Heart right ventricle (tissue), 16 donors: Measurements from ENCODE around the gene BCL2L1. TPM values are rescaled to one million over a fixed set of nuclear protein-coding genes. Genes with fewer than 3 reads are reported as not detected.

Experiments used
- ATAC-seq, 8 donors: fragments of 200-7000 bp; cut with Tn5 transposase; one replicate each; pipeline ENCODE4 v1.9.1; 2020; ENCODE audit warnings: mild to moderate bottlenecking in 8 of 8, moderate library complexity in 8 of 8, moderate number of reproducible peaks in 1 of 8
- DNase-seq, 2 donors: peaks; one replicate each; pipeline ENCODE4 v3.0.0-alpha.2; 2020
- H3K27ac ChIP-seq, 10 donors: fragments of 200-600 bp; sonication (generic) in 2 of 10; one replicate each; pipeline versions ENCODE4 v1.5.0 to v1.8.0; 2020 to 2022; ENCODE audit warnings: mild to moderate bottlenecking in 3 of 10
- H3K27me3 ChIP-seq, 7 donors: fragments of 200-600 bp; one replicate each; pipeline ENCODE4 v1.8.0; 2021 to 2022; ENCODE audit warnings: mild to moderate bottlenecking in 2 of 7
- H3K36me3 ChIP-seq, 9 donors: fragments of 200-600 bp; sonication (generic) in 1 of 9; one replicate each; pipeline versions ENCODE4 v1.5.0 to v1.8.0; 2020 to 2022; ENCODE audit warnings: mild to moderate bottlenecking in 2 of 9
- H3K4me1 ChIP-seq, 9 donors: fragments of 200-600 bp; sonication (generic) in 1 of 9; one replicate each; pipeline versions ENCODE4 v1.5.0 to v1.8.0; 2020 to 2022; ENCODE audit warnings: mild to moderate bottlenecking in 4 of 9
- H3K4me3 ChIP-seq, 10 donors: fragments of 200-600 bp; sonication (generic) in 2 of 10; one replicate each; pipeline versions ENCODE4 v1.5.0 to v1.8.0; 2020 to 2022; ENCODE audit warnings: mild to moderate bottlenecking in 7 of 10, moderate library complexity in 2 of 10
- H3K9me3 ChIP-seq, 11 donors: fragments of 200-600 bp in 10 of 11; sonication (generic) in 2 of 11; one replicate each; pipeline versions ENCODE4 v1.5.0 to v1.8.0; 2013 to 2022; ENCODE audit warnings: mild to moderate bottlenecking in 2 of 11, control low read depth in 1 of 11, moderate library complexity in 1 of 11
- WGBS, 2 donors: extraction: QIAGEN DNeasy Blood & Tissue Kit; methylation state at CpG; one replicate each; pipeline ENCODE4 v1.1.7; 2013; ENCODE audit warnings: inconsistent platforms in 1 of 2; 5-methylcytosine and 5-hydroxymethylcytosine counted together
- intact Hi-C, 10 donors: fragments of 100-400 bp; cut with DNase I; formaldehyde crosslinking; loops; one replicate each; pipeline versions ENCODE4 v1.11.1 to v1.14.2; 2022
- polyA plus RNA-seq, 2 donors: library from polyadenylated mRNA; stranded (reverse); fragments of 200-250 nt; gene quantifications; one replicate each; pipeline ENCODE4 v1.2.3, GENCODE V29; 2013
- total RNA-seq, 10 donors: library from RNA; stranded (reverse); fragmentation: NEBNext Ultra II Directional in 3 of 10; extraction: Animal tissue kit (Norgen Biotek cat#: 25700) in 3 of 10; gene quantifications; one replicate each; pipeline versions ENCODE4 v1.2.1 to v1.2.4, GENCODE V29; 2021 to 2023
- TF ChIP-seq, protein P1 (sequence below), 9 donors: fragments of 200-600 bp; sonication (generic) in 2 of 9; IDR thresholded peaks; one replicate each; pipeline versions ENCODE4 v1.5.0 to v1.8.0; 2021 to 2022; ENCODE audit warnings: antibody characterized with exemption in 9 of 9, mild to moderate bottlenecking in 5 of 9, moderate library complexity in 1 of 9
- donor health status: Arrhythmogenic right ventricular cardiomyopathy.
- donor health status: ischemic (EF 13 %, LVEDD 7.1; RV severe dilation, severe dysfunction).
- donor health status: healthy with polysubstance abuse.
- donor health status: DM: no; HTN: yes; CAD: no.
- donor health status: DM: no; HTN: no; CAD: no.
- donor health status: ischemic (EF 25% LVEDD 6.9; RV normal size, moderate dysfunction).
- donor health status: ischemic (EF 25% LVEDD 5.7; RV mildly dilated, moderate dysfunction).
- donor health status: healthy.
- donor health status: DM: yes; HTN: yes; CAD: no.
- donor health status: Ischemic cardiomyopathy.
- donor health status: ischemic (EF 35%, LVEDD 5.7; RV mildly dilated, moderate dysfunction).
- donor health status: nonischemic (EF 11% LVEDD 7.7; RV severe dilation, severe dysfunction).
- donor health status: DM: yes; HTN: yes; CAD: no.
- donor health status: PGD.
- donor health status: ischemic (EF 29% LVEDD 5.4; RV normal size, mild dysfunction).
- donor health status: nonischemic (EF 23%, LVEDD 6.1; RV moderate dilation, normal function).

The BCL2L1 gene
- total and polyA plus RNA-seq, 12 donors, result 34.7 to 128 (median 45.9) TPM

DNA sequence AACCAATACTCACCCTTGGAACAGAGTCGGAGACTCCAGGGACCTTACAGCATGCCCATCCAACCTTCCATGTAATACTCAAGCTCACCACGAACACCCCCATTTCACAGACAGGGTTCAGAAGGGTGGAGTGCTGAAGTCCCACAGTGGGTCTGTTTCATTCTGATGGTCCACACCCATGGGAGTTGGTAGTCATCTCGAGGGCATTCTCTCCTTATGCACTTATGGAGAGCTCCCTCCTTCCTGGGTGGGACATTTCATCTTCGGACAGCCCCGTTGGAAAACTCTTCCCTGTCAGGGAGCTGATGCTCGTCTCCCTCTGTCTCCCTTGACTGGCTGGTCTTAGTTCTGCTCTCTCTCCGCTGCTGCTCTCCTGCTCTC is 46.1 kb downstream of the BCL2L1 start:
- peak overlapping the region in 1 of 10 donors; percentile 3 for H3K4me3 ChIP-seq
- peaks cover 0 to 41% (median 0%) of the 10 kb centered on the region in 9 donors for H3K36me3 ChIP-seq
- TF ChIP-seq, protein P1, sequence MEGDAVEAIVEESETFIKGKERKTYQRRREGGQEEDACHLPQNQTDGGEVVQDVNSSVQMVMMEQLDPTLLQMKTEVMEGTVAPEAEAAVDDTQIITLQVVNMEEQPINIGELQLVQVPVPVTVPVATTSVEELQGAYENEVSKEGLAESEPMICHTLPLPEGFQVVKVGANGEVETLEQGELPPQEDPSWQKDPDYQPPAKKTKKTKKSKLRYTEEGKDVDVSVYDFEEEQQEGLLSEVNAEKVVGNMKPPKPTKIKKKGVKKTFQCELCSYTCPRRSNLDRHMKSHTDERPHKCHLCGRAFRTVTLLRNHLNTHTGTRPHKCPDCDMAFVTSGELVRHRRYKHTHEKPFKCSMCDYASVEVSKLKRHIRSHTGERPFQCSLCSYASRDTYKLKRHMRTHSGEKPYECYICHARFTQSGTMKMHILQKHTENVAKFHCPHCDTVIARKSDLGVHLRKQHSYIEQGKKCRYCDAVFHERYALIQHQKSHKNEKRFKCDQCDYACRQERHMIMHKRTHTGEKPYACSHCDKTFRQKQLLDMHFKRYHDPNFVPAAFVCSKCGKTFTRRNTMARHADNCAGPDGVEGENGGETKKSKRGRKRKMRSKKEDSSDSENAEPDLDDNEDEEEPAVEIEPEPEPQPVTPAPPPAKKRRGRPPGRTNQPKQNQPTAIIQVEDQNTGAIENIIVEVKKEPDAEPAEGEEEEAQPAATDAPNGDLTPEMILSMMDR (IDR thresholded peaks at IDR 0.05), result no peak
- WGBS, 2 donors, result 70 to 75% methylated on average over 7 of the region's 7 CpGs
- peaks cover 50 to 100% (median 99%) of the 10 kb centered on the region in 9 donors for H3K4me1 ChIP-seq
- ATAC-seq (no peak), DNase-seq (no peak)
- peak overlapping the region in 9 of 10 donors; percentile 47 to 92 (median 89) for H3K27ac ChIP-seq
- intact Hi-C loops, result loop anchor here in 2 of 10 donors (5.0 kb wide), 1 partner anchor 36 kb away; no protein-coding TSS in a partner anchor
- H3K27me3 ChIP-seq, result no peaks in the 10 kb centered on the region
- no peaks in the 10 kb centered on the region for H3K9me3 ChIP-seq

- peak overlapping the region; percentile 47 to 92 (median 84) for H3K27ac ChIP-seq
- peaks cover 56 to 100% (median 100%) of the 10 kb centered on the region in 9 donors for H3K4me1 ChIP-seq
- DNase-seq, result peak in 1 of 2 donors; percentile 55
- peaks cover 0 to 41% (median 0%) of the 10 kb centered on the region in 9 donors for H3K36me3 ChIP-seq
- TF ChIP-seq, protein P1 (IDR thresholded peaks at IDR 0.05), result no peak
- intact Hi-C loops, result loop anchor here in 4 of 10 donors (1.0 to 5.0 kb wide), 3 partner anchors 36 to 37 kb away; no protein-coding TSS in a partner anchor
- 38 to 42% methylated on average over 11 of the region's 11 CpGs for WGBS, 2 donors
- ATAC-seq, result peak in 5 of 8 donors; percentile 31 to 56 (median 33)
- H3K4me3 ChIP-seq, result peak overlapping the region in 5 of 10 donors; percentile 1 to 52 (median 3)
- no peaks in the 10 kb centered on the region for H3K27me3 ChIP-seq
- H3K9me3 ChIP-seq, result no peaks in the 10 kb centered on the region
Measured at GRCh38 chr20:31675828-31676608, 46.6 kb downstream of the BCL2L1 start.

DNA sequence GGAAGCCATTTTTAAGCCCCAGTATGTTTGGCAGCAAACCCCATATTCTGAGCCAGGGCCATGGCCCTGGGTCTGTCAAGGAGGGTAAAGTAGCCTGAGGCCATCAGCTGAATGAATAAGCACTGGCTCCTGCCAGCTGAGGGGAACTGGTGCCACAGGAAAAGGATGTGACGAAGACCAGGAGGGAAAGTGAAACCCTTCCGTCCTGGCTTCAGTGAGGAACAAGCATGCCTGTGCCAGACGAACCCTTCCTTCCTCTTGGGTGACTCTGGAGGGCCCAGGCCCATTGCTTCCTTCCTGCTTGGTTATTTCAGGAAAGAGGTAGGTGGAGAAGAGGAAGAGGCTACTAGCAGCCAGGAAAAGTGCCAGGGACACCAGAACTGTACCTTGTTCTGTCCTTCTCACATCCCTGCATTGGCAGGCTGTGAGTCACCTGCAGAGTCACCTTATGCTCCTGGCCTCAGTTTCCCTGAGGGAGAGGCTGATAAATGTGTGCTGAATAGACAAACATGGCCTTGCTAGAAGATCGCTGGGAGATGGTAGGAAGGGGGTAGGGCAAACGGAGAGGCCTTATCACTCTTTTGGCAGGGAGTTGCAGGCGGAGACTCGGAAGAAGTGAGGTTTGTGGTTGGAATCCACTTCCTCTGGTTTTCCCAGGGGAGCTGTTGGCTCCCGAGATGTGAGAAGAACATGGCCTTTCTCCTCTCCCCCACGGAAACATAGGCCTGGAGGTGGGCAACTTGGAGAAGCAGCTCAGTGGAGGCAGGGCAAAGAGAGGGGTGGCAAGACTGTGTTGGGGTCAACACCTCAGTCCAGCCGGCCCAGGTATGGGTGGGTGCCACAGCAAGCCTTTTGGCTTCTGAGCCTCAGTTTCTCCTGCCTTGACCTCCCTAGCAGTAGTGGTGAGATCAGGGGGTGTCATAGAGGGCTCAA is 47.5 kb downstream of the BCL2L1 start:
- Histone ChIP-seq H3K36me3 (peaks cover 0 to 33% (median 0%) of the 10 kb centered on the region in 9 donors), H3K27ac (peak overlapping the region; percentile 47 to 92 (median 84)), H3K4me1 (peaks cover 59 to 100% (median 100%) of the 10 kb centered on the region in 9 donors), H3K4me3 (peak overlapping the region in 4 of 10 donors; percentile 1 to 52 (median 16)), H3K27me3 (no peaks in the 10 kb centered on the region), H3K9me3 (no peaks in the 10 kb centered on the region)
- ATAC-seq, result peak; percentile 46 to 78 (median 68)
- peak; percentile 41 to 81 for DNase-seq
- WGBS, 2 donors, result 15 to 26% methylated on average over 10 of the region's 10 CpGs
- intact Hi-C loops, result loop anchor here in 5 of 10 donors (1.0 to 5.0 kb wide), 3 partner anchors 37 to 38 kb away; no protein-coding TSS in a partner anchor
- TF ChIP-seq, protein P1 (IDR thresholded peaks at IDR 0.05), result no peak
